Measurements from ENCODE around the gene CCNQ. TPM values are rescaled to one million over a fixed set of nuclear protein-coding genes. Genes with fewer than 3 reads are reported as not detected.

CCNQ gene
- total and polyA plus RNA-seq, 2 of the 8 experiments (the other 6 are each of a cell fraction or from before 2014, with no cell fraction given): 16.6 to 32.1 TPM

DNA sequence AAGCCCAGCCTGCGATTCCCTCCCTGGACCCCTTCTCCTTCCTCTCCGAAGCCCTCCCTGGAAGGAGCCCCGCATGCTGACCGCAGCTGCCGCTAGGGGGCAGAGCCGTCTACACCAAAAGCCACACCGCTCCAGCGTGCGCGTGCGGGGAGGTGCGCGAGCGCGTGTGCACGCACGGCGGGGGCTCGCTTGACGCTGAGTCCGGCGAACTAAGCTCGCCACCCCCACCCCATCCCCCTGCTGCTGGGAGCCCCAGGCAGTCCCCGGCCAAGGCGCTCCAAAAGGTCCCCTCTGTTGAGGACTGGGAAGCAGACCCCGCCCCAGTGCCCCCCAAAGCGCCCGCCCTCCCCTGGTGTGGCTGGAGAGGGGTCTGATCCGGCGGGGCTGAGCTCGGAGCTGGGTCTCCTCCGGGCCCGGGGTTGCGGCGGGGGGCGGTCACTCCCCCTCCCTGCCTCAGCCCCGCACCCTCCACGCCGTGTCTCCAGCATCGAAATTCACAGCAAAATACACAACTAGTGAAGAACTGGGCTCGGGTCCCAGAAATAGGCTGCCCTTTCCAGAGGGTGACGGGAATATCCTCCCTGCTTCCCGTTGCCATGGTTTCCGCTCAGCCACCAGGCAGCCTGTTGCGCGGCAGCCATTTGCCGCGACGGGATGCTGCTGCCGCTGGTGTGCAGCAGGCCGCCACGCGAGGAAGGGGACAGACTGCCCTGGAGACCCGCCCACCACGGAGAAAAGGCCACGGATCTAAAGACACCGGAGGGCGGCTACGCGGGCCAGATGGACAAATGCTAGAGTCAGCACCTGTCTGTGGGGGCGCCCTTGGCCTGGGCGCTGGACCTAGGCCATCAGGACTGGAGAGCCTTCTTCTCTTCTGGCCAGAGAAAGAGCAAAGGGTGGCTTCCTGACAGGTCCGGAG, 11.2 kb upstream of the CCNQ start (continued):
- TF ChIP-seq MAX (IDR thresholded peaks at IDR 0.05) (peak; percentile 95), KDM4A (IDR thresholded peaks at IDR 0.05; ENCODE audit: low read depth, low read length, severe bottlenecking) (peak; percentile 47), RFX5 (IDR thresholded peaks at IDR 0.05; ENCODE audit: borderline replicate concordance, low read depth, low read length) (no peak), ATF2 (IDR thresholded peaks at IDR 0.05; ENCODE audit: low read length) (no peak), SP4 (IDR thresholded peaks at IDR 0.05; ENCODE audit: low read length) (no peak)
- TF ChIP-seq, protein P1, sequence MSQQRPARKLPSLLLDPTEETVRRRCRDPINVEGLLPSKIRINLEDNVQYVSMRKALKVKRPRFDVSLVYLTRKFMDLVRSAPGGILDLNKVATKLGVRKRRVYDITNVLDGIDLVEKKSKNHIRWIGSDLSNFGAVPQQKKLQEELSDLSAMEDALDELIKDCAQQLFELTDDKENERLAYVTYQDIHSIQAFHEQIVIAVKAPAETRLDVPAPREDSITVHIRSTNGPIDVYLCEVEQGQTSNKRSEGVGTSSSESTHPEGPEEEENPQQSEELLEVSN (IDR thresholded peaks at IDR 0.05): peak; percentile 75

Data from H1 (cell line).